ENCODE data around the gene CRAMP1. TPM values are rescaled to one million over a fixed set of nuclear protein-coding genes. Genes with fewer than 3 reads are reported as not detected.

CRAMP1 gene
- total and polyA plus RNA-seq, 2 of the 8 experiments (the other 6 are each of a cell fraction or from before 2014, with no cell fraction given), result 19.2 to 23.2 TPM

GRCh38 chr16:1659031-1659430 is 46.9 kb downstream of the CRAMP1 start (continued):
- no peak for TF ChIP-seq RBBP5 (IDR thresholded peaks at IDR 0.05; ENCODE audit: borderline replicate concordance, low read depth, low read length)
- no peak for TF ChIP-seq EGR1 (IDR thresholded peaks at IDR 0.05; ENCODE audit: borderline replicate concordance, low read depth, low read length)
- TF ChIP-seq HDAC2 (IDR thresholded peaks at IDR 0.05; ENCODE audit: borderline replicate concordance in 1 of 2, low read depth in 2 of 2, low read length in 2 of 2), result no peak
